ENCODE results near the gene IGSF21.

The IGSF21 gene

DNA sequence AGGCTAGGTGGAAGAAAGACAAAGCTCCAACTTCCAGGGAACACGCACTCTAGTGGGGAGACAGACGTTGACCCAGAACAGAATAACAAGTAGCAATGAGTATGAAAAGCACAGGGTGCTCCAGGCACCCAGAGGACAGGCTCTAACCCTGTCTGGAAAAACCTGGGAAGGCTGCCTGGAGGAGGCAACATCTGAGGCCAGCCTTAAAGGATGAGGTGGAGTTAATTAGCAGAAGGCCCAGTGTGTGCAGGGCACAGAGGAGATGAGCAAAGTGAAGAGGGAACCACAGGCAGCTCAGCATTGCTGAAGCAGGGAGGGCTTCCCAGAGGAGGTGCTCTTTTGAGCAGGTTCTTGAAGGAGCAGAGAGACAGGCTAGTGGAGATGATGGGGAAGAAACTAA is 246.4 kb downstream of the IGSF21 start:
- Histone ChIP-seq H2AFZ (ENCODE audit: low read length) (no peak overlapping the region), H3K79me2 (ENCODE audit: insufficient read depth, low read length) (no peaks in the 10 kb centered on the region), H3K27me3 (ENCODE audit: insufficient read depth, low read length) (no peaks in the 10 kb centered on the region), H3K27ac (ENCODE audit: low read depth, low read length, poor library complexity, severe bottlenecking) (no peak overlapping the region), H3K36me3 (ENCODE audit: insufficient read depth, low read length) (no peaks in the 10 kb centered on the region), H3K4me3 (ENCODE audit: low read depth, low read length, poor library complexity, severe bottlenecking) (no peak overlapping the region), H3K9me3 (ENCODE audit: low read length) (no peaks in the 10 kb centered on the region), H4K20me1 (ENCODE audit: insufficient read depth, low read length) (no peaks in the 10 kb centered on the region), H3K9me2 (ENCODE audit: low read depth, low read length) (no peaks in the 10 kb centered on the region), H3F3A (ENCODE audit: insufficient read depth, low read length) (no peaks in the 10 kb centered on the region), H3K9ac (ENCODE audit: low read length) (no peak overlapping the region), H3K4me1 (ENCODE audit: insufficient read depth, low read length, severe bottlenecking) (no peaks in the 10 kb centered on the region), H3K4me2 (ENCODE audit: low read length) (no peak overlapping the region)
- TF ChIP-seq CTCF (IDR thresholded peaks at IDR 0.05; ENCODE audit: low read length) = no peak
- no peak for TF ChIP-seq EZH2 (IDR thresholded peaks at IDR 0.05; ENCODE audit: borderline replicate concordance, low read length)

- Histone ChIP-seq H3K9me3 (ENCODE audit: low read length) (no peaks in the 10 kb centered on the region), H4K20me1 (ENCODE audit: insufficient read depth, low read length) (no peaks in the 10 kb centered on the region), H3K4me2 (ENCODE audit: low read length) (no peak overlapping the region), H3K4me1 (ENCODE audit: insufficient read depth, low read length, severe bottlenecking) (no peaks in the 10 kb centered on the region), H3K27ac (ENCODE audit: low read depth, low read length, poor library complexity, severe bottlenecking) (no peak overlapping the region), H3F3A (ENCODE audit: insufficient read depth, low read length) (no peaks in the 10 kb centered on the region), H3K4me3 (ENCODE audit: low read depth, low read length, poor library complexity, severe bottlenecking) (no peak overlapping the region), H3K9me2 (ENCODE audit: low read depth, low read length) (no peaks in the 10 kb centered on the region), H2AFZ (ENCODE audit: low read length) (no peak overlapping the region), H3K36me3 (ENCODE audit: insufficient read depth, low read length) (no peaks in the 10 kb centered on the region), H3K9ac (ENCODE audit: low read length) (no peak overlapping the region), H3K27me3 (ENCODE audit: insufficient read depth, low read length) (no peaks in the 10 kb centered on the region), H3K79me2 (ENCODE audit: insufficient read depth, low read length) (no peaks in the 10 kb centered on the region)
- no peak for TF ChIP-seq EZH2 (IDR thresholded peaks at IDR 0.05; ENCODE audit: borderline replicate concordance, low read length)
- TF ChIP-seq CTCF (IDR thresholded peaks at IDR 0.05; ENCODE audit: low read length) = no peak
Measured at GRCh38 chr1:18354612-18355011, 247.0 kb downstream of the IGSF21 start.

GRCh38 chr1:18357622-18358230 is 250.1 kb downstream of the IGSF21 start:
- Histone ChIP-seq H3K79me2 (ENCODE audit: insufficient read depth, low read length) (no peaks in the 10 kb centered on the region), H3K4me3 (ENCODE audit: low read depth, low read length, poor library complexity, severe bottlenecking) (no peak overlapping the region), H4K20me1 (ENCODE audit: insufficient read depth, low read length) (no peaks in the 10 kb centered on the region), H3K9ac (ENCODE audit: low read length) (no peak overlapping the region), H3K27me3 (ENCODE audit: insufficient read depth, low read length) (no peaks in the 10 kb centered on the region), H3K36me3 (ENCODE audit: insufficient read depth, low read length) (no peaks in the 10 kb centered on the region), H3K27ac (ENCODE audit: low read depth, low read length, poor library complexity, severe bottlenecking) (no peak overlapping the region), H2AFZ (ENCODE audit: low read length) (no peak overlapping the region), H3K4me2 (ENCODE audit: low read length) (no peak overlapping the region), H3K9me2 (ENCODE audit: low read depth, low read length) (no peaks in the 10 kb centered on the region), H3K4me1 (ENCODE audit: insufficient read depth, low read length, severe bottlenecking) (no peaks in the 10 kb centered on the region), H3F3A (ENCODE audit: insufficient read depth, low read length) (no peaks in the 10 kb centered on the region), H3K9me3 (ENCODE audit: low read length) (no peaks in the 10 kb centered on the region)
- TF ChIP-seq CTCF (IDR thresholded peaks at IDR 0.05; ENCODE audit: low read length) = no peak
- no peak for TF ChIP-seq EZH2 (IDR thresholded peaks at IDR 0.05; ENCODE audit: borderline replicate concordance, low read length)

Data from OCI-LY1 (cell line).